ENCODE data around the gene EFHB.
A peak's percentile ranks its signal among the peaks of the same experiment; 100 is the strongest.
"Not testable (repeated sequence)": the region's sequence is repeated elsewhere in the genome, so short reads cannot be mapped to it uniquely, and the experiment has no call there.

Gene EFHB

GRCh38 chr3:19934098-19934566, at the start of gene EFHB:
EFHB (minus strand) TSS chr3:19934217; CDS start chr3:19934018, 199 bp downstream.
- no peak for DNase-seq (ENCODE audit: low spot score)

- peak; percentile 16 for DNase-seq (ENCODE audit: low spot score)
Measured at GRCh38 chr3:19972054-19972453, 38.0 kb upstream of the EFHB start.

- no peak for DNase-seq (ENCODE audit: low spot score)
Measured at GRCh38 chr3:19970327-19970726, 36.3 kb upstream of the EFHB start.

- no peak for DNase-seq (ENCODE audit: low spot score)
Measured at GRCh38 chr3:19967812-19968211, 33.8 kb upstream of the EFHB start.

GRCh38 chr3:19967208-19967607, 33.2 kb upstream of the EFHB start:
- DNase-seq (ENCODE audit: low spot score) = no peak

GRCh38 chr3:19961960-19962359, 27.9 kb upstream of the EFHB start:
- DNase-seq (ENCODE audit: low spot score) = no peak

GRCh38 chr3:19960696-19961095, 26.7 kb upstream of the EFHB start:
- DNase-seq (ENCODE audit: low spot score) = no peak

GRCh38 chr3:19959505-19959904, 25.5 kb upstream of the EFHB start:
- DNase-seq (ENCODE audit: low spot score) = no peak

GRCh38 chr3:19957354-19957753, 23.3 kb upstream of the EFHB start:
- not testable (repeated sequence) for DNase-seq (ENCODE audit: low spot score)

GRCh38 chr3:19954676-19955075, 20.7 kb upstream of the EFHB start:
- DNase-seq (ENCODE audit: low spot score) = no peak

- no peak for DNase-seq (ENCODE audit: low spot score)
Measured at GRCh38 chr3:19950316-19950715, 16.3 kb upstream of the EFHB start.

- DNase-seq (ENCODE audit: low spot score) = no peak
Measured at GRCh38 chr3:19948226-19948591, 14.2 kb upstream of the EFHB start.

GRCh38 chr3:19947549-19948225, 13.7 kb upstream of the EFHB start:
- peak; percentile 63 for DNase-seq (ENCODE audit: low spot score)

- DNase-seq (ENCODE audit: low spot score) = peak; percentile 97
Measured at GRCh38 chr3:19946832-19947548, 13.0 kb upstream of the EFHB start, which contains the start of gene RAB5A. RAB5A (plus strand) TSS chr3:19947097; CDS start chr3:19950899, 3,802 bp downstream.

GRCh38 chr3:19945969-19946831, 12.2 kb upstream of the EFHB start:
- peak; percentile 45 for DNase-seq (ENCODE audit: low spot score)

- no peak for DNase-seq (ENCODE audit: low spot score)
Measured at GRCh38 chr3:19945534-19945933, 11.5 kb upstream of the EFHB start.

GRCh38 chr3:19940643-19941042, 6.6 kb upstream of the EFHB start:
- DNase-seq (ENCODE audit: low spot score) = no peak

- no peak for DNase-seq (ENCODE audit: low spot score)
Measured at GRCh38 chr3:19938295-19938627, 4.2 kb upstream of the EFHB start.

GRCh38 chr3:19937459-19938294, 3.7 kb upstream of the EFHB start:
- no peak for DNase-seq (ENCODE audit: low spot score)

- no peak for DNase-seq (ENCODE audit: low spot score)
Measured at GRCh38 chr3:19932422-19932821, 1.6 kb downstream of the EFHB start.

GRCh38 chr3:19931767-19932188, 2.2 kb downstream of the EFHB start:
- DNase-seq (ENCODE audit: low spot score) = no peak

Measured in GM03348 (cell line).